Muscle layer of duodenum (tissue), 2 donors: ENCODE measurements around the gene CCDC70.

ENCODE experiments used
- H3K27ac ChIP-seq: one replicate; pipeline ENCODE4 v1.7.0; 2013; ENCODE audit warnings: mild to moderate bottlenecking, low read length
- H3K27me3 ChIP-seq: one replicate; pipeline ENCODE4 v1.7.0; 2013; ENCODE audit warnings: low read depth, mild to moderate bottlenecking, control low read depth, low read length
- H3K36me3 ChIP-seq, 2 donors: one replicate each; pipeline ENCODE4 v1.7.0; 2013; ENCODE audit warnings: low read length in 2 of 2, control low read depth in 1 of 2, mild to moderate bottlenecking in 1 of 2; ENCODE audit not compliant: insufficient read depth in 2 of 2, control insufficient read depth in 1 of 2
- H3K4me1 ChIP-seq, 2 donors: one replicate each; pipeline ENCODE4 v1.7.0; 2013; ENCODE audit warnings: low read length in 2 of 2, mild to moderate bottlenecking in 2 of 2, control low read depth in 1 of 2, moderate library complexity in 1 of 2; ENCODE audit not compliant: insufficient read depth in 2 of 2, control insufficient read depth in 1 of 2
- H3K4me3 ChIP-seq, 2 donors: one replicate each; pipeline ENCODE4 v1.7.0; 2013; ENCODE audit warnings: low read length in 2 of 2, low read depth in 1 of 2, mild to moderate bottlenecking in 1 of 2
- H3K9me3 ChIP-seq, 2 donors: one replicate each; pipeline ENCODE4 v1.7.0; 2013; ENCODE audit warnings: low read length in 2 of 2, control low read depth in 1 of 2, mild to moderate bottlenecking in 1 of 2; ENCODE audit not compliant: control insufficient read depth in 1 of 2
- donor health status: healthy.

CCDC70 gene

GRCh38 chr13:51831519-51831918 lies 30.2 kb upstream of the CCDC70 start:
- no peak overlapping the region for H3K27ac ChIP-seq
- H3K4me3 ChIP-seq = no peak overlapping the region
- H3K27me3 ChIP-seq = no peaks in the 10 kb centered on the region
- H3K36me3 ChIP-seq = no peaks in the 10 kb centered on the region
- no peaks in the 10 kb centered on the region for H3K9me3 ChIP-seq
- H3K4me1 ChIP-seq = peaks cover 0 to 10% of the 10 kb centered on the region in 2 donors

GRCh38 chr13:51832471-51833152 lies 29.2 kb upstream of the CCDC70 start:
- H3K27ac ChIP-seq = no peak overlapping the region
- no peaks in the 10 kb centered on the region for H3K9me3 ChIP-seq
- H3K4me3 ChIP-seq = no peak overlapping the region
- peaks cover 0 to 4% of the 10 kb centered on the region in 2 donors for H3K4me1 ChIP-seq
- no peaks in the 10 kb centered on the region for H3K27me3 ChIP-seq
- no peaks in the 10 kb centered on the region for H3K36me3 ChIP-seq

- Histone ChIP-seq H3K27ac (no peak overlapping the region), H3K4me1 (peaks cover 0 to 4% of the 10 kb centered on the region in 2 donors), H3K36me3 (no peaks in the 10 kb centered on the region), H3K9me3 (no peaks in the 10 kb centered on the region), H3K4me3 (no peak overlapping the region), H3K27me3 (no peaks in the 10 kb centered on the region)
Observed at GRCh38 chr13:51833980-51834379, 27.8 kb upstream of the CCDC70 start.

- no peaks in the 10 kb centered on the region for H3K27me3 ChIP-seq
- peaks cover 0 to 4% of the 10 kb centered on the region in 2 donors for H3K4me1 ChIP-seq
- H3K36me3 ChIP-seq = no peaks in the 10 kb centered on the region
- H3K27ac ChIP-seq = no peak overlapping the region
- no peaks in the 10 kb centered on the region for H3K9me3 ChIP-seq
- H3K4me3 ChIP-seq = no peak overlapping the region
Observed at GRCh38 chr13:51834581-51835171, 27.1 kb upstream of the CCDC70 start.

GRCh38 chr13:51837016-51837415 lies 24.8 kb upstream of the CCDC70 start:
- Histone ChIP-seq H3K36me3 (no peaks in the 10 kb centered on the region), H3K4me3 (no peak overlapping the region), H3K4me1 (peaks cover 0 to 3% of the 10 kb centered on the region in 2 donors), H3K27ac (no peak overlapping the region), H3K9me3 (no peaks in the 10 kb centered on the region), H3K27me3 (no peaks in the 10 kb centered on the region)

- Histone ChIP-seq H3K36me3 (no peaks in the 10 kb centered on the region), H3K27ac (no peak overlapping the region), H3K9me3 (no peaks in the 10 kb centered on the region), H3K4me1 (no peaks in the 10 kb centered on the region), H3K4me3 (no peak overlapping the region), H3K27me3 (no peaks in the 10 kb centered on the region)
Observed at GRCh38 chr13:51838240-51838846, 23.4 kb upstream of the CCDC70 start.

- peaks cover 0 to 1% of the 10 kb centered on the region in 2 donors for H3K4me1 ChIP-seq
- no peak overlapping the region for H3K27ac ChIP-seq
- H3K9me3 ChIP-seq = no peaks in the 10 kb centered on the region
- H3K27me3 ChIP-seq = no peaks in the 10 kb centered on the region
- no peak overlapping the region for H3K4me3 ChIP-seq
- H3K36me3 ChIP-seq = no peaks in the 10 kb centered on the region
Observed at GRCh38 chr13:51839711-51840540, 21.8 kb upstream of the CCDC70 start.

- no peak overlapping the region for H3K4me3 ChIP-seq
- no peaks in the 10 kb centered on the region for H3K9me3 ChIP-seq
- H3K27me3 ChIP-seq = no peaks in the 10 kb centered on the region
- no peaks in the 10 kb centered on the region for H3K36me3 ChIP-seq
- H3K27ac ChIP-seq = no peak overlapping the region
- peaks cover 0 to 4% of the 10 kb centered on the region in 2 donors for H3K4me1 ChIP-seq
Observed at GRCh38 chr13:51840917-51841316, 20.9 kb upstream of the CCDC70 start.

GRCh38 chr13:51841732-51842131 lies 20.0 kb upstream of the CCDC70 start:
- Histone ChIP-seq H3K9me3 (no peaks in the 10 kb centered on the region), H3K27me3 (no peaks in the 10 kb centered on the region), H3K4me3 (no peak overlapping the region), H3K4me1 (peaks cover 0 to 4% of the 10 kb centered on the region in 2 donors), H3K36me3 (no peaks in the 10 kb centered on the region), H3K27ac (no peak overlapping the region)

GRCh38 chr13:51843529-51843928 lies 18.2 kb upstream of the CCDC70 start:
- Histone ChIP-seq H3K27me3 (no peaks in the 10 kb centered on the region), H3K4me1 (peaks cover 0 to 4% of the 10 kb centered on the region in 2 donors), H3K27ac (no peak overlapping the region), H3K4me3 (no peak overlapping the region), H3K36me3 (no peaks in the 10 kb centered on the region), H3K9me3 (no peaks in the 10 kb centered on the region)
